22Rv1 (cell line): ENCODE data around the gene SLC2A11.

Experiments used
- H3K27ac ChIP-seq: fragments of 450-650 bp; 2 replicates; pipeline ENCODE4 v1.5.1; 2017
- CTCF ChIP-seq: fragments of 450-650 bp; IDR thresholded peaks from 2 replicates; pipeline ENCODE4 v1.5.1; 2017; ENCODE audit warnings: mild to moderate bottlenecking
- ZFX ChIP-seq: fragments of 450-650 bp; IDR thresholded peaks from 2 replicates; pipeline ENCODE4 v1.6.1; 2017; ENCODE audit warnings: antibody characterized with exemption, borderline replicate concordance

Gene SLC2A11

GRCh38 chr22:23857606-23858483 lies at the start of gene SLC2A11:
Gene SLC2A11 (plus strand): TSS chr22:23857875. CDS start chr22:23858000, 125 bp downstream.
- TF ChIP-seq CTCF (0 out of 2 replicates have a peak, but pooled peaks have one; percentile 14), ZFX (no peak)
- H3K27ac ChIP-seq = peak within 1 kb of the TSS; percentile 85

- TF ChIP-seq CTCF = no peak
- no peak for TF ChIP-seq ZFX
- no peak overlapping the region for H3K27ac ChIP-seq
Observed at GRCh38 chr22:23812378-23812777, 45.3 kb upstream of the SLC2A11 start.

- H3K27ac ChIP-seq = no peak overlapping the region
- TF ChIP-seq CTCF (no peak), ZFX (no peak)
Observed at GRCh38 chr22:23815541-23816155, 42.0 kb upstream of the SLC2A11 start.

- TF ChIP-seq ZFX (no peak), CTCF (no peak)
- H3K27ac ChIP-seq = no peak overlapping the region
Observed at GRCh38 chr22:23816156-23816976, 41.3 kb upstream of the SLC2A11 start.

GRCh38 chr22:23817146-23817545 lies 40.5 kb upstream of the SLC2A11 start:
- no peak for TF ChIP-seq CTCF
- TF ChIP-seq ZFX = no peak
- no peak overlapping the region for H3K27ac ChIP-seq

- H3K27ac ChIP-seq = no peak overlapping the region
- TF ChIP-seq ZFX = no peak
- TF ChIP-seq CTCF = no peak
Observed at GRCh38 chr22:23818541-23818940, 39.1 kb upstream of the SLC2A11 start.
